Measurements from ENCODE around the gene GOLGA5. TPM values are rescaled to one million over a fixed set of nuclear protein-coding genes. Genes with fewer than 3 reads are reported as not detected.
"Not testable (repeated sequence)": the region's sequence is repeated elsewhere in the genome, so short reads cannot be mapped to it uniquely, and the experiment has no call there.

GOLGA5 gene
- total RNA-seq, 1 donor from 2014 or later: 28.2 TPM

DNA sequence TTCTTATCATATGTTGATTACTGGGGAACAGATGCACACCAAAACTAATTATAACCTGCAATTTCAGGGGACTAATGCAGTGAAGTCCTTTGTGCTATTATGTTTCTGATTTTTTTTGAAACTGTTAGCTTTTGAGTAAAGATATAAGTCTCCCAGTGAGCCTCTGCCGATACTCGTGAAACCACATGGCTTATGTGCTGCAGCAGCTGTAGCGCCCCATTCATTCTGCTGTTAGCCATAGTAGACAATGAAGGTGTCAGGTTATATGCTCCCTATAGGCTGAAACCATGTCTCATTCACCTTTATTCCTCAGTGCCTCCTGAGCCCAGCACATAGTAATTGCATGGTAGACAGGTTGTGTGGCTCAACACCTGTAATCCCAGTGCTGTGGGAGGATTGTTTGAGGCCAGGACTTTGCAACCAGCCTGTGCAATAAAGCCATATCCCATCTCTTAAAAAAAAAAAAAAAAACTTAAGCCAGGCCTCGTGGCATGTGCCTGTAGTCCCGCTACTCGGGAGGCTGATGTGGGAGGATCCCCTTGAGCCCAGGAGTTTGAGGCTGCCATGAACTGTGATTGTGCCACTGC, 25.0 kb downstream of the GOLGA5 start:
- Mint-ChIP-seq H3K27ac (ENCODE audit: unreplicated experiment) (no peak overlapping the region), H3K36me3 (ENCODE audit: unreplicated experiment) (no peaks in the 10 kb centered on the region), H3K4me3 (ENCODE audit: unreplicated experiment) (no peak overlapping the region), H3K27me3 (ENCODE audit: unreplicated experiment) (no peaks in the 10 kb centered on the region), H3K9me3 (ENCODE audit: unreplicated experiment) (no peaks in the 10 kb centered on the region), H3K4me1 (ENCODE audit: low read depth, unreplicated experiment) (no peaks in the 10 kb centered on the region)
- no peak for DNase-seq
- TF ChIP-seq, protein P1, sequence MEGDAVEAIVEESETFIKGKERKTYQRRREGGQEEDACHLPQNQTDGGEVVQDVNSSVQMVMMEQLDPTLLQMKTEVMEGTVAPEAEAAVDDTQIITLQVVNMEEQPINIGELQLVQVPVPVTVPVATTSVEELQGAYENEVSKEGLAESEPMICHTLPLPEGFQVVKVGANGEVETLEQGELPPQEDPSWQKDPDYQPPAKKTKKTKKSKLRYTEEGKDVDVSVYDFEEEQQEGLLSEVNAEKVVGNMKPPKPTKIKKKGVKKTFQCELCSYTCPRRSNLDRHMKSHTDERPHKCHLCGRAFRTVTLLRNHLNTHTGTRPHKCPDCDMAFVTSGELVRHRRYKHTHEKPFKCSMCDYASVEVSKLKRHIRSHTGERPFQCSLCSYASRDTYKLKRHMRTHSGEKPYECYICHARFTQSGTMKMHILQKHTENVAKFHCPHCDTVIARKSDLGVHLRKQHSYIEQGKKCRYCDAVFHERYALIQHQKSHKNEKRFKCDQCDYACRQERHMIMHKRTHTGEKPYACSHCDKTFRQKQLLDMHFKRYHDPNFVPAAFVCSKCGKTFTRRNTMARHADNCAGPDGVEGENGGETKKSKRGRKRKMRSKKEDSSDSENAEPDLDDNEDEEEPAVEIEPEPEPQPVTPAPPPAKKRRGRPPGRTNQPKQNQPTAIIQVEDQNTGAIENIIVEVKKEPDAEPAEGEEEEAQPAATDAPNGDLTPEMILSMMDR (IDR thresholded peaks at IDR 0.05; ENCODE audit: partially characterized antibody, unreplicated experiment): no peak

DNA sequence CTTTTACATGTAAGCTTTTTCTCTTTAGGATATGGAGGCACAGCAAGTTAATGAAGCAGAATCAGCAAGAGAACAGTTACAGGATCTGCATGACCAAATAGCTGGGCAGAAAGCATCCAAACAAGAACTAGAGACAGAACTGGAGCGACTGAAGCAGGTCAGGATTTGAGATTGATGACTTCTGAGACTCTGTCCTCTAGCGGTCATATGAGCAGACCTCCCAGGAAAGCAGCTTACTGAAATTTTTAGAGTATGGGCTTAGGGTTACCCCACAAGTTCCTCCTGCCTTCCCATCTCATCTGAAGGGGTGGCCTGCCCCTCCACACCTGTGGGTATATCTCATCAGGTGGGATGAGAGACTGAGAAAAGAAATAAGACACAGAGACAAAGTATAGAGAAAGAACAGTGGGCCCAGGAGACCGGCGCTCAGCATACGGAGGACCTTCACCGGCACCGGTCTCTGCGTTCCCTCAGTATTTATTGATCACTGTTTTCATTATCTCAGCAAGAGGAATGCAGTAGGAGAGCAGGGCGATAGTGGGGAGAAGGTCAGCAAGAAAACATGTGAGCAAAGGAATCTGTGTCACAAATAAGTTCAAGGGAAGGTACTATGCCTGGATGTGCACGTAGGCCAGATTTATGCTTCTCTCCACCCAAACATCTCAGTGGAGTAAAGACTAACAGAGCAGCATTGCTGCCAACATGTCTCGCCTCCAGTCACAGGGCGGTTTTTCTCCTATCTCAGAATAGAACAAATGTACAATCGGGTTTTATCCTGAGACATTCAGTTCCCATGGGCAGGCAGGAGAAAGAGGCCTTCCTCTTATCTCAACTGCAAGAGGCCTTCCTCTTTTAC, 25.8 kb downstream of the GOLGA5 start:
- not testable (repeated sequence) for H3K4me3 Mint-ChIP-seq (ENCODE audit: unreplicated experiment); H3K9me3 Mint-ChIP-seq (ENCODE audit: unreplicated experiment); H3K36me3 Mint-ChIP-seq (ENCODE audit: unreplicated experiment); DNase-seq; H3K27ac Mint-ChIP-seq (ENCODE audit: unreplicated experiment); H3K27me3 Mint-ChIP-seq (ENCODE audit: unreplicated experiment); H3K4me1 Mint-ChIP-seq (ENCODE audit: low read depth, unreplicated experiment)

DNA sequence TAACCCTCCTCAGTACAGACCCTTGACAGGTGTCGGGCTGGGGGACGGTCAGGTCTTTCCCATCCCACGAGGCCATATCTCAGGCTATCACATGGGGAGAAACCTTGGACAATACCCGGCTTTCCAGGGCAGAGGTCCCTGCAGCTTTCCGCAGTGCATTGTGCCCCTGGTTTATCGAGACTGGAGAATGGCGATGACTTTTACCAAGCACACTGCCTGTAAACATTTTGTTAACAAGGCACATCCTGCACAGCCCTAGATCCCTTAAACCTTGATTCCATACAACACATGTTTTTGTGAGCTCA, 26.4 kb downstream of the GOLGA5 start:
- DNase-seq; H3K27me3 Mint-ChIP-seq (ENCODE audit: unreplicated experiment); H3K36me3 Mint-ChIP-seq (ENCODE audit: unreplicated experiment); H3K27ac Mint-ChIP-seq (ENCODE audit: unreplicated experiment); H3K4me1 Mint-ChIP-seq (ENCODE audit: low read depth, unreplicated experiment); H3K4me3 Mint-ChIP-seq (ENCODE audit: unreplicated experiment); H3K9me3 Mint-ChIP-seq (ENCODE audit: unreplicated experiment): not testable (repeated sequence)

DNA sequence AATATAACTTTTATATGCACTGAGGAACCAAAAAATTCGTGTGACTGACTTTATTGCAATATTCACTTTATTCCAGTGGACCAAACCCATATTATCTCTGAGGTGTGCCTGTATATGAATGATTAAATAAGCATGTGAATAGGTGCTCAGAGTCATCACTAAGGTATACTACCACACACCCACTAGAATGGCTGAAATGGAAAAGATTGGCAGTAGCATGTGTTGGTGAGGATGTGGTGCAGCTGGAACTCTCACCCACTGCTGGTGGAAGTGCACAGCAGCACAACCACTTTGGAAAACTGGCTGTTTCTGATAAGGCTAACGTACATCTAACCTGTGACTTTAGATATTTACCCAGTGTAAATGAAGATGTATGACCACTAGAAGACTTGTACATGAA, 36.8 kb downstream of the GOLGA5 start:
- H3K27me3 Mint-ChIP-seq (ENCODE audit: unreplicated experiment): no peaks in the 10 kb centered on the region
- no peaks in the 10 kb centered on the region for H3K9me3 Mint-ChIP-seq (ENCODE audit: unreplicated experiment)
- DNase-seq: no peak
- no peaks in the 10 kb centered on the region for H3K36me3 Mint-ChIP-seq (ENCODE audit: unreplicated experiment)
- no peak overlapping the region for H3K27ac Mint-ChIP-seq (ENCODE audit: unreplicated experiment)
- TF ChIP-seq, protein P1 (IDR thresholded peaks at IDR 0.05; ENCODE audit: partially characterized antibody, unreplicated experiment): no peak
- H3K4me3 Mint-ChIP-seq (ENCODE audit: unreplicated experiment): no peak overlapping the region
- H3K4me1 Mint-ChIP-seq (ENCODE audit: low read depth, unreplicated experiment): peaks cover 23% of the 10 kb centered on the region

DNA sequence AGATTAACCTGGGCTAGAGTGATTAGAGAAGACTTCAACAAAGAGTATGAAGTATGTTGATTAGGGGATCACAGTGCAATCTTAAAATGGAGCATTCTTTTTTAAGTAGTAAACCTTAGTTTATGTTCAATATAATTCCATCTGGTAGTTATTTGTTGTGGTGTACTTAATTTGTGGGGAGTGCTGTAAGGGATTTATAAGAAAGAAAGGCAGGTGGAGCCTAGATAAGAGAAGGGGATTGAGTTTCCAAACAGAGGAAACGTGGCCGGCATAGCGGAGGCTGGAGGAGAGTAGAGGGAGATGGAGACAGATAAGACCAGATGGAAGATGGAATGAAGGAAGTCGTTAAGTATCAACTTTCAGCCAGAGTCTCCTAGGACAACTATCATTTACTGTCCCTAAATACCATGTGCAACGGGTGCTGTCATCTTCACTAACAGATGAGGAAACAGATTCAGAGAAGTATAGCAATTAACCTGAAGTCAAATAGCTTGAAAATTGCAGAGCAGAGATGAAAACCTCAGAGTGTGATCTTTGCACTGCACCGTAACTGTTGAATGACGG, 38.1 kb downstream of the GOLGA5 start:
- peak overlapping the region; percentile 27 for H3K4me3 Mint-ChIP-seq (ENCODE audit: unreplicated experiment)
- H3K27me3 Mint-ChIP-seq (ENCODE audit: unreplicated experiment): no peaks in the 10 kb centered on the region
- peaks cover 23% of the 10 kb centered on the region for H3K4me1 Mint-ChIP-seq (ENCODE audit: low read depth, unreplicated experiment)
- no peak overlapping the region for H3K27ac Mint-ChIP-seq (ENCODE audit: unreplicated experiment)
- TF ChIP-seq, protein P1 (IDR thresholded peaks at IDR 0.05; ENCODE audit: partially characterized antibody, unreplicated experiment): no peak
- no peaks in the 10 kb centered on the region for H3K36me3 Mint-ChIP-seq (ENCODE audit: unreplicated experiment)
- H3K9me3 Mint-ChIP-seq (ENCODE audit: unreplicated experiment): no peaks in the 10 kb centered on the region
- no peak for DNase-seq

DNA sequence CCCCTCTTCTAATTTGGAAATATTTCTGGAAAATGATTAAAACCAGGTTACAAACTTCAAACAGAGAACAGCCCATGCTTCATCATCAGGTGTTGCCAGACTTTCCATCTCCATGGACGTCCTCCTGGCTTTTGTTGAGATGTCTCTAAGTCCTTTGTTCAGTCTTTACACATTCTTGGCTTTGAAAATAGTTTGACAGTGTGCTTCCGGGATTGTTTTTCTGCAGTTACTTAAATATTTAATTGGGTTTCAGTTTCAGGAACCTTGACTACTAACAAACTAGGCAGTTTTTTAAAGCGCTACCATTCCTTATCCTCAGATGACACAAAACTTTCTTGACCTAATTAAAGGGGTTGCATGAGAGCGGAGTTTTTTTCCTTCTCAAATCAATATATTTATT, 47.8 kb downstream of the GOLGA5 start:
- no peaks in the 10 kb centered on the region for H3K9me3 Mint-ChIP-seq (ENCODE audit: unreplicated experiment)
- no peaks in the 10 kb centered on the region for H3K4me1 Mint-ChIP-seq (ENCODE audit: low read depth, unreplicated experiment)
- H3K36me3 Mint-ChIP-seq (ENCODE audit: unreplicated experiment): no peaks in the 10 kb centered on the region
- no peaks in the 10 kb centered on the region for H3K27me3 Mint-ChIP-seq (ENCODE audit: unreplicated experiment)
- DNase-seq: no peak
- H3K27ac Mint-ChIP-seq (ENCODE audit: unreplicated experiment): no peak overlapping the region
- TF ChIP-seq, protein P1 (IDR thresholded peaks at IDR 0.05; ENCODE audit: partially characterized antibody, unreplicated experiment): no peak
- no peak overlapping the region for H3K4me3 Mint-ChIP-seq (ENCODE audit: unreplicated experiment)

Data from glutamatergic neuron (in vitro differentiated cells).